HG03558 (cell line): ENCODE measurements around the gene NAA30.

Experiments
- ATAC-seq: cut with Tn5 transposase; IDR thresholded peaks from one replicate; pipeline ENCODE4 v1.9.1; 2021; ENCODE audit warnings: moderate number of reproducible peaks; ENCODE audit not compliant: unreplicated experiment; ENCODE audit errors: extremely low read depth

NAA30 gene

DNA sequence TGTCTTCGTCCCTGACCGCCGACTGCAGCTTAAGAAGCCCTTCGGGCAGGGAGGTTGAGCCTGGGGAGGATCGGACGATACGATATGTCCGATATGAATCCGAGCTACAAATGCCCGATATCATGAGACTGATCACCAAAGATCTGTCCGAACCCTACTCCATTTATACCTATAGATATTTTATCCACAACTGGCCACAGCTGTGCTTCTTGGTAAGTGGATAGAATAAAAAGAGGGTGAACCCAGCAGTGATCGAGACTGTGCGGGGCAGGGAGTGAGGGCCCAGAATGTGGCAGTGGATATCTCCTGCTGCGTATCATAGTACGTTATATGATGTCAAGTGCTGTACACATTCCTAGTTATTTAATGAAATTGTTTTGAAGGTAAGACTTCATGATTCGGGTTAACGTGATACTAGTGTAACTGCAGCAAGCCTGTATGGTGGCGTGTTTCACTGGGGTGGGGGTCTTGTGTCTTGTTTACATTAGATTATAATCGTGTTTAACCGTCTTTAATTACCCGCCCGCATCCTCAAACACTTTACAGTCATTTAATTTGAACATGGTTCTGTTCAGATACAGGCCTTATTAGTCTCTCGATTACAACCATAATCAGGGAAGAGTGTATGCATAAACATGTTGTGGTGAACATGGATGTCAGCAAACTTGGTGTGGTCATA is 1.3 kb downstream of the NAA30 start:
- ATAC-seq = no peak

DNA sequence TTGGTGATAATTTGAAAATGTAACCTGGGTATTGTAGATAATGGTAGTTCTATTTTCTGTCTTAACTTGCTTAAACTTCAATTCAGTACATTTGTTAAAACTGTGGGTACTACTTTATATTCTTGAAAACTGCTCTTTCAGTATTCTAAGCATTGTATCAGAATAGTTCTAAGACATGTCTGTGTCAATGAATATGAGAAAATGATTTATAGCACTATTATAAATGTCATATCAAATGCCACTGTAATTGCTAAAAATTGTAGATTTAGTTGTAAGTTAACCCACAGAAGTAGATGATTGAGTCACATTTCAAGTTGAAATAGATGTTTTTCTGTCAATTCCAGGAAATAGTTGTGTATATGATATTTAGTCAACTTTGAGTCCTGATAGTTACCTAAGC is 2.4 kb downstream of the NAA30 start:
- ATAC-seq = no peak

DNA sequence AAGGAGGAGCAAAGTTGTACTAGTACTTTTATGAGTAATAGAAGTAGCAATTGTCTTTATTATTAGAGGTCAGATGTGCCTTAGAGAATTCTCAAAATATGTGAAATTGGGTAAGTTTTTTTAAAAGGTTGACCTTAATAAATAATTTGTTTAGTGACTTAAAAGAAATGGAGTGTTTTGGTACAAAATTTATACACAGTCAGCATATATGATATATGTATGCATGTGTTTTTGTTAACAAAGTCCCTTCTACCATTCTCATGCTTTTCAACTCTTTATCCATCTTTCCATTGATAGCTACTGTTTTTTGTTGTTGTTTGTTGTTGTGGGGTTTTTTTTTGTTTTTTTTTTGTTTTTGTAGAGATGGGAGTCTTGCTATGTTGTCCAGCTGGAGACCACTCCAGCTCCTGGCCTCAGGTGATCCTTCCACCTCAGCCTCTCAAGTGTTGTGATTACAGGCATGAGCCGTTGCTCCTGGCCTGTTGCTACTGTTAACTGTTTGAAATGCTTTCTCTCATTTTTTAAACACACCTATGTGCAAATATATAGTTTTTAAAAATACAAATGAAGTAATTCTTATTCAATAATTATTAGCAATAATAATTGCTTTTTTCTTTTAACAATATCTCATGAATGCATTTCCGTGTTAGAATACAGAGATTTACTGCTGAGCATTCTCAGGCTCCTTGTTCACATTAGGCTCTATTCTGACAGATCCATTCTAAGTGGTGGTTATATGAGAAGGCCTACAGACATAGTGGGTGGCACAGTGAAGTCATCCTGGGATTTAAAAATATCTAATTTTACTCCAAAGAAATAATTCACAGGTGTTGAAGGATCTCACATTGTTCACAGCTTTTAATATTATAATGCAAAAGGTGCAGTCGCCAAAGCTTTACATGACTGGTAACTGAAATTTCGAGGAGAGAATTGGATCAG is 10.4 kb downstream of the NAA30 start:
- ATAC-seq = no peak

DNA sequence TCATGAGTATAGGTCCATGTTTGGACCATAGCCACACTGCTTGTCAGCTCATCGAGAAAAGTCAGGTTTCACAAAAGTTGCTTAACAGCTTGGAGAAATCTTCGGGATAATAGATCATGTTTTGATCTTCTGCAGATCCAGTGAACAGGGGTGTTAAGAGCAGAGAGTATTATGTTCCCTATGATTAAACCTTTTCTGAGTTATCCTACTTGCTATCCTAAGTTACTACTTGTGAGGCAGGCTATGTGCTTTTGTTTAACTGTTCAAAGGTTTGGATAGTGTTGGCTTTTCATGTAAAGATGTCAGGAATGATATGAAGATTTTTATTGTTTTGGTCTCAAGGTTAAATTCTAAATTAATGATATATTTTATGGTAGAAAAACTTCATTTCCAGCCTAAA is 11.1 kb downstream of the NAA30 start:
- ATAC-seq = no peak

DNA sequence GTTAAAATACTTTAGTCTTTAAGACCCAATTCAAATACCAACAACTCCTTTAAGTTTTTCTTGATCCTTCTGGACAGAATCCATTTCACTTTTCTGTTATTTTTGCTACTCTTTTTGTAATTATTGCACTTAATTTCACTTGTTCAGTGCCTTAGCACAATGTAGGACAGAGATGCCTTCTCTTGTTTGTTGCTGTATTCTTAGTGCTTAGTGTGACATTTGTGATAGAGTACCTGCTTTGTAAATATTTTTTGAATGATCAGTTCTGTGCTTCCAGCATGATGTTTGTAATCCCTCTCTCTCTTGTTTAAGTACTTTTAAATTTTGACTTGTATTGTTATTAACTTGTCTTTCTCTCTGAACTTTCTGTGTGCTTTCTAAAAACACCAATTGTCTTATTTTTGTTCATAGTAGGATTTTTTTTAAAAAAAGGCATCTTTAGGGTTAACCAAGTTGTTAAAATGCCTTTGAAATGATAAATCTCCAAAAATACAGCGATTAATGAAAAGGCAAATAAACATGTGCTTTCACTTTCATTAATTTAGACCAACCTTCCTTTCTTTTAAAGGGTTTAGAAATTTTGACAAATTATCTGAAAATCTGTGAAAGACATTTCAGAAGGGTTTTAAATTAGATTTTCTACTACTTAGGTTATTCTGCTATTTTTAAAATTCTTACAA is 11.9 kb downstream of the NAA30 start:
- no peak for ATAC-seq

DNA sequence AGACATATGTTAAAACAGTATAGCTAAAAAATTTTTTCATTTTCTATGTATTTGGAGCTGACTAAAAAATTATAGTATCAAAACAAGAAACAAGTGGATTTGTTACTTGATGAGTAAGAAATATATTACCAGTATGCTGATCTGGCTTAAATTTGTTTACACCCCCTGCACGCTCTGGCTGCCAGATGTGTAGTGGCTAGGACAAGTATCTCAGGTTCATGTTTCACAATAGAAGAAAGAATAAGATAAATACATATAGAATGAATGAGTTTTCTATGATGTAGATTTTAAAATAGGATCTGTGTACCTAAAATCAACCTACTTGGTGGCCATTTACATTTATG is 13.1 kb downstream of the NAA30 start:
- no peak for ATAC-seq

DNA sequence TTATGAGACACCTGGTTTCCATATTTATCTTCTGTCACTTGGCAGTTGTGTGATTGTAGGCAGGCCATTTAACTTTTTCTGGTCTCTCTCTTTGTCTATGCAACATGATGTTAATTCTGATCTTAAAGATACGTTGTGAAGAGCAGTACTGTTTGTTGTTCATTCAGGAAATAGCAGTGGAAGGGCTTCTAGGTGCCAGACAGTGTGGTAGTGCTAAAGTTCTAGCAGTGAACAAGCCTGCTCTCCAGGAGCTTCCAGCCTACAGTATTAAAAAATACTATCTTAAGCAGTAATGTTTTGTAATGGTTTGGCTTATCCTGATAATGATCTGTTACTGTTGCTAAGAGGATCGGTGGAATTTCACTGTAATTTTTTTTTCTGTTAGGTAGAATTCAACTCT is 15.2 kb downstream of the NAA30 start:
- ATAC-seq = no peak

DNA sequence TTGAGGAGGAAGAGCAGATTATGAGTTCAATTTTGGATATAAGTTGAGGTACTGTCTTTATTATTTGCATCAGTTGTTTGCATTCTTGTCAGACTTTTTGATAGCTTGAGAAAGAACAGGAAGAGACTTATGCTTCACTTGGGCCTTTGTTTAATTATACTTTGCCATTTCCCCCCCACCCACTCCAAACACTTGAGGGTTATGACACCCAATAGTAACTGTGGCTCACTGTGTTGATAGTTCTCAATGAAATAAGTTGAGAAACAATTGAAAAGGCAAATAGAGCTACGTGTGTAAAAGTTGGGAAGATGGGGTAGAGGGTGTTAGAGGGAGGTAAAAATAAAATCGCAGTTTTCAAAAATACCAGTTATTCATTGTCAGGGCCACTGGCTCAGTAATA is 17.7 kb downstream of the NAA30 start:
- ATAC-seq = no peak

DNA sequence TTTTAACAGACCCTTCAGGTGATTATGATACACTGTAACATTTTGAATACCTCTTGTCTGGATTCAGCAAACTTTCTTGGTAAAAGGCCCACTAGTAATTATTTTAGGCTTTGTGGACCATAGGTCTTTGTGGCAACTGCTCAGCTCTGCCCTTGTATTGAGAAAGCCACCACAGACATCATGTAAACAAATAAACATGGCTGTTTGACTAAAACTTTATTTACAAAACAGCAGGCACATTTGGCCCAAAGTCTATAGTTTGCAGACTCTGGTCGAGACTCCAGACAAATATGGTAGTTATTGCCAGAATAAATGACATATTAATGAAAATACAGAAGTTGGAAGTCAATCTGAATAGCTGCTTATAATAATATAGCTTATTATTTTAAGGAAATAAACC is 18.2 kb downstream of the NAA30 start:
- ATAC-seq = no peak

DNA sequence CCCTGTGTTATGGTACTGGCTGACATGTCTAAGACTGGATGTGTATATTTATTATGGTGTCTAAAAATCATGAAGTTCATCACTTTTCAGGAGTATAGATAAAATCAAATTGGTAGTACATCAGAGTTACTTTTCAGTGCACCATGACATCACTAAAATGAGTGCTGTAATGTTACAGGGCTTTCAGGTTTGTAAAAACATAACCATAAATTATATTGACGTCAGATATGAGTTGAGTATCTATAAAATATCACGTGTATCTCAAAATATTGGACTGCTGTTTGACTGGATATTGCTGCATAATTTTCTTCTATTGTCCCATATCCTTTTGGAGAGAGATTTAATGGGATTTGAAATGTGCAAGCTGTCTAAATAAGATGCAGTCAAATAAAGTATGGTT is 22.0 kb downstream of the NAA30 start:
- ATAC-seq = no peak

DNA sequence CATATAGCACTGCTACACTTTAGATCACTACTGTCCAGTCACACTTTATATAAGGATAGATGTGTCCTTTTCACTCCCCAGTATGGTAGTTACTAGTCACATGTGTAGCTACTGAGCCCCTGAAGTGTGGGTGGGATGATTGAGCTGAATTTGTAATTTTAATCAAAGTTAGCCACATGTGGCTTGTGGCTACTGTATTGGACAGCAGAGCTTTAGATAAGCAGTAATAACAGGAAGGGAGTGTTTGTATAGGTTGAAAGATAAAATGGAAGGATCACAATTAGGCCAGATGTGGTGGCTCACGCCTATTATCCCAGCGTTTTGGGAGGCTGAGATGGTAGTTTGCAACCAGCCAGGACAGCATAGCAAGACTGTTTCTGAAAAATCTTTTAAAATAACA is 23.5 kb downstream of the NAA30 start:
- ATAC-seq = no peak

DNA sequence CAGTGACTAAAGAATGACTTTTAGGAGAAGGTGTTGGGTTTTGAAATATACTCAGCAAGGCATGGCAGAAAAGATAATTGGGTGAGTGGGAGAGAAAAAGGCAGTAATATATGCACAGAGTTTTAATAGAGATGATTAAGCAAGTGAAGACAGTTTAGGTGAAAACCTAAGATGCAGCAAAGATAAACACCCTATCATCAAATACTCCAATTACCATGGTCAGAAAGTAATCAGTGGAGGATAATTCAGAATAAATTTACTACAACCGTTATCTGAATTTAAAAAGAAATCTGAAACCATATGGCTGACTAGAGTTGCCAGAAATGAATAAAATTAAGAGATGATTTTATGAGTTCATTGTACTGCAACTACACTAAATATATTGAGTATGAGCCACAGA is 26.8 kb downstream of the NAA30 start:
- no peak for ATAC-seq

DNA sequence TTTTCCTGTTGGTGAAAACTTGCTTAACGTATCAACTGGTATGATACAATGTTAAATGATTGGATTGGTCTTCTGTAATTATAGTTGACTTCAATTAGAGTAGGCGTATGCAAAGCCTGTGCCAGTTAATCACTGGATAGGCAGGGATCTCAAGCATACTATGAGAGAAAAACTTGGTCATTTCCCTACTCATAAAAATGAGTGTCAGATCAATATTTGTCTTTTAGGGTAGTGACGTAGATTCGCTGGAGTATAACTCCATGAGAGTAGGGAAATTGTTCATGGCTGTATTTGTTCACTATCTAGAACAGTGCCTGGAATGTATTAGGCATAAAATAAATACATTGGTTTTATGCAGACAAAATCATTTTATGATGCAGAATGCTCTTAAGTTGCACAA is 28.6 kb downstream of the NAA30 start:
- no peak for ATAC-seq

DNA sequence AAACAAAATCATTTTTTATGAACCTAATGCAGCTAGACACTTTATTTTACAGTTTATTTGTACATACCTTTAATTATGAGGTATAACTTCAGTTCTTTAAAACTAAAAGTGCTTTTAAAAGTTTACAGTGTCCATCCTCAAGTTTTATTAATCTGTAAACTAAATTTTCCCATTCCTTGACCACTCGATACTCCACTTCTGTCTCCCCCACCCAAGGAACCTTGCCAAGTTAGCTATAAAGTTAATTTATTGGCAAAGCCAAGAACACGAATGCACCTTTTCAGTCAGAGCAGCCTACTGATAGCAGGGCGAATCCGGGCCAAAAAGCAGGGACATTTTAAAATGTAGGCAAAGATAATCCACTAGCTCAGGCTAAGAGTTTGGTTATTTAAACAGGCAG is 29.6 kb downstream of the NAA30 start:
- ATAC-seq = no peak

DNA sequence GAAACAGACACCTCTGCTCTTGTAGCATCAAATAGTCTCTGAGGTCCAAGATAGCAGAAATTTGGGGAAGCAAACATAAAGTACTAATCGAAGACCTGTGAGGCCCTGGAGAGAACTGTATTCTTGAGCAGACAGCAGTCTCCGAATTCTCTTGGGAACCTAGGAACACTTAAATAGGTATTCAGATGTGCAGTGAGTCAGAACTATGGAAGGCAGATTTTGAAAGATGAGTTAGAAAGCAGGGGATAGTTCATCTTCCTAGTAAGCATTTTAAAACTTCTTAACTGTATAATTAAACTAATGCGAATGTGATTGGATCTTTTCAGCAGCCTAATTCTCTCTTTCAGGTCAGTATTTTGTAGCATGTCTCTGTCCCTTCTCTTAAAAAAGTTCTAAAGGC is 30.6 kb downstream of the NAA30 start:
- ATAC-seq = no peak

DNA sequence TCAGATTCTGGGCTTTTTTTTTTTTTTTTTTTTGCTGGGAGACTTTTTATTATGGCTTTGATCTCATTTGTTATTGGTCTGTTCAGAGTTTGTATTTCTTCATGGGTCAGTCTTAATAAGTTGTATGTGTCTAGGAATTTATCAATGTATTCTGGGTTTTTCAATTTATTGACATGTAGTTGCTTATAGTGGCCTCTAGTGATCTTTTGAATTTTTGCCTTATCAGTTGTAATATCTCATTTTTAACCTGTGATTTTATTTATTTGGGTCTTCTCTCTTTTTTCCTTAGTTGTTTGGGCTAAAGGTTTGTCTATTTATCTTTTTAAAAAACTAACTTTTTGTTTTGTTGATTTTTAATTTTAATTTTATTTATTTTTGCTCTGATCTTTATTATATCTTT is 45.5 kb downstream of the NAA30 start:
- no peak for ATAC-seq

DNA sequence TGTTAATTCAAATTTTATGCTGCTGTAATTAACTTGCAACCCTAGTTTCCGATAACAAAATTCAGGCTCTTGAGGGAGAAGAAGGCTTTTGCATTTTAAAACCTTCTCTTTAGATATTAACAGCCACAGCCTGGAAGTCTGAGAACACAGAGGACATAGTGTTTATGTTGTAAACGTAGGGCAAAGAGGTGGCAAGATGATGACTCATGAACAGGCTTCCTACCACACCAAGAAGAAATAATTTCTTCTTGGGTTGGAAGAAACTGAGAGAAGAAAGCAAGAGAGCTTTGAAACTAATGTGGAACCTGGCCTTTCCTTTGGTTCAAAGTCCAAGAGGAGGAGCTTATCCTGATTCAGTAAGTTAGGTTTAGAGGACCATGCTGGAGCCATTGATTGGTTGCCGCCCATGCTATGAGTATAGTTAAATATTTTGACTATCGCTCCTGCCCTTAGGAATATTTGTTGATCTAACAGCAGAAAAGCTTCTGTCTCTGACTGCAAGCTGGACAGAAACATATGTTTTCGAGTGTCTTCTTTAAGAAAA is 71.5 kb downstream of the NAA30 start:
- no peak for ATAC-seq

DNA sequence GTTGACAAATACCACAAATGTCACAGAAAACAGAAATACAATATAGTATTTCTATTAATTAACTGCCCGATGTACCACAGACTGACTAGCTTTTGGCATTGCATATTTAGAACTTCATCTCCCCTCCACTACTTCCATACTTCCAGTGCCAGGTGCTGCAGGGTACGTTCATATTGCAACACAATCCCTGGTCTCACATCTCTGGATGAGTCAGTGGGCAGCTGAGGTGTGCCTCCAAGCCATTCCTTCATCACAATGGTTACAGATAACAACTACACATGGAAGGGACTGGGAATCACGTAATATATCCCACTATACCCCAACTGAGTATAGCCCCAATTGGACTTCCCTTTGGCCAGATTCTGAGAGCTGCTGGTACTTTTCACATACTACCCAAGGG is 72.2 kb downstream of the NAA30 start:
- no peak for ATAC-seq

DNA sequence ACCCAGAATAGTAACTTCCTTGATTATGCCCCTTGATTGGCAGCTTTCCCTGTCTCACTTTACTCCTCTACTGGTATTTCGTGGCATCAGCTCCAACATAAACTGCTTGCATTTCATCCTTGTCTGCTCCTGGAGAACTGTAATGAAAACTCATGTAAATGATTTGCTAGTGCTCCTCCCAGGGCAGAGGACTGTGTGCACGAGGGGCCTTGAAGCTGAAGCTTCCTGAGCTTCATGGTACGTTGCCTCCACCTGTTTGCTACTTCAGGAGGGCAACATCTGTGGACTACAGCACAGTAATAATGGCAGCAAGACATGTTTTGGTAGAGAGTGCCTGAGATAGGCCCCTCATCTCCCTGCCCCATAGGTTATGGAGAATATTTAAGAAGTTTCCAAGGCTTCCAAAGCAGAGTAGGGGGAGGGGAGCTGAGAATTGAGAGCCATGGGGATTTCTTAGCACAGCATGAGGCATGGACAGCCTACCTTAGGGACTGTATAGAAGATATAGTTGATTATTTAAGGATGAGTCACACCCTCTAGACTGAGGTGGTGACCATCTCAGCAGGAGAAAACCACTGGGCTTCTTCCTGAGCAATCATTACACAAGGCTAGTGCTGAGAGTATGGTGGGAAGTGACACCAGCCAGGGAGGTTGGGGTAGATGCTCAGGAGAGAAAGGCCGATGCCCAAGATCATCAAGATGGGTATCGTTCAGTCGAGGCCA is 73.8 kb downstream of the NAA30 start:
- peak; percentile 42 for ATAC-seq
